Measurements from ENCODE around the gene NFATC1.

NFATC1 gene

DNA sequence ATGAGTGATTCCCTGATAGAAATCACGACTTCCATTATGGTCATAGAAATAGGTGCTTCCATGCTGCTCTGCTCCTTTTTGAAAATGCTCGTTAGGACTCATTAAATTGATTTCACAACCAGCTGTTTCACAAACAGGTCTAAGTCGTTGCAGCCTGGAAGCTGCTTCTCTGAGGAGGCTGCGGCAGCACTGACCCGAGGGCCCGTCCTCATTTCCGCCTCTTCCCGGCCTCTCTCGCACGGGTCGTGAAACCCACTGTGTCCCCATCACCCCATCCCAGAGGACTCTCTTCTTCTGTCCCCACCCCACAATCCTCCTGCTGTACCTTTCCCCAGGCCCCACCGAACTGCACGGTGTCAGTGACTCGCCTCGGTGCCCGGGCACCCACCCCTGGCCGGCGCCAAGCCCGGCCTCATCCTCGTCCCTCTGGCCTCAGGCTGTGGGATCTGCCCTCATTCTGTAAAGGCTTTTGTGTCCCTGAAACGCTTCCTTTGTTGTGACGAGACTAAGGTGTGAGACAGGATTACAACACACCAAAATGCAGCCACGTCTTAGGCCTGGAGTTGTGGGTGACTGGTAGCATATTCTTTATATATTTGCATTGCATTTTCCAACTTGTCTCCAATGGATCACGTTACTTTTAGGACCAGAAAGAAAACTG lies 171.2 kb downstream of the NFATC1 start:
- ATAC-seq, result no peak
- TF ChIP-seq CSDC2 (CRISPR knock-in tag; IDR thresholded peaks at IDR 0.05), result no peak
- TF ChIP-seq GLIS3 (CRISPR knock-in tag; IDR thresholded peaks at IDR 0.05), result no peak
- TF ChIP-seq, protein P1, sequence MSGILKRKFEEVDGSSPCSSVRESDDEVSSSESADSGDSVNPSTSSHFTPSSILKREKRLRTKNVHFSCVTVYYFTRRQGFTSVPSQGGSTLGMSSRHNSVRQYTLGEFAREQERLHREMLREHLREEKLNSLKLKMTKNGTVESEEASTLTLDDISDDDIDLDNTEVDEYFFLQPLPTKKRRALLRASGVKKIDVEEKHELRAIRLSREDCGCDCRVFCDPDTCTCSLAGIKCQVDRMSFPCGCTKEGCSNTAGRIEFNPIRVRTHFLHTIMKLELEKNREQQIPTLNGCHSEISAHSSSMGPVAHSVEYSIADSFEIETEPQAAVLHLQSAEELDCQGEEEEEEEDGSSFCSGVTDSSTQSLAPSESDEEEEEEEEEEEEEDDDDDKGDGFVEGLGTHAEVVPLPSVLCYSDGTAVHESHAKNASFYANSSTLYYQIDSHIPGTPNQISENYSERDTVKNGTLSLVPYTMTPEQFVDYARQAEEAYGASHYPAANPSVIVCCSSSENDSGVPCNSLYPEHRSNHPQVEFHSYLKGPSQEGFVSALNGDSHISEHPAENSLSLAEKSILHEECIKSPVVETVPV (CRISPR knock-in tag; IDR thresholded peaks at IDR 0.05), result no peak
- no peak for TF ChIP-seq ZNF565 (CRISPR knock-in tag; conservative IDR thresholded peaks at IDR 0.05; ENCODE audit: low read depth)
- TF ChIP-seq, protein P2, sequence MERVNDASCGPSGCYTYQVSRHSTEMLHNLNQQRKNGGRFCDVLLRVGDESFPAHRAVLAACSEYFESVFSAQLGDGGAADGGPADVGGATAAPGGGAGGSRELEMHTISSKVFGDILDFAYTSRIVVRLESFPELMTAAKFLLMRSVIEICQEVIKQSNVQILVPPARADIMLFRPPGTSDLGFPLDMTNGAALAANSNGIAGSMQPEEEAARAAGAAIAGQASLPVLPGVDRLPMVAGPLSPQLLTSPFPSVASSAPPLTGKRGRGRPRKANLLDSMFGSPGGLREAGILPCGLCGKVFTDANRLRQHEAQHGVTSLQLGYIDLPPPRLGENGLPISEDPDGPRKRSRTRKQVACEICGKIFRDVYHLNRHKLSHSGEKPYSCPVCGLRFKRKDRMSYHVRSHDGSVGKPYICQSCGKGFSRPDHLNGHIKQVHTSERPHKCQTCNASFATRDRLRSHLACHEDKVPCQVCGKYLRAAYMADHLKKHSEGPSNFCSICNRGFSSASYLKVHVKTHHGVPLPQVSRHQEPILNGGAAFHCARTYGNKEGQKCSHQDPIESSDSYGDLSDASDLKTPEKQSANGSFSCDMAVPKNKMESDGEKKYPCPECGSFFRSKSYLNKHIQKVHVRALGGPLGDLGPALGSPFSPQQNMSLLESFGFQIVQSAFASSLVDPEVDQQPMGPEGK (CRISPR knock-in tag; IDR thresholded peaks at IDR 0.05; ENCODE audit: borderline replicate concordance), result no peak
- no peak for TF ChIP-seq RARB (CRISPR knock-in tag; IDR thresholded peaks at IDR 0.05)
- TF ChIP-seq ZNF70 (CRISPR knock-in tag; IDR thresholded peaks at IDR 0.05), result no peak
- TF ChIP-seq, protein P3, sequence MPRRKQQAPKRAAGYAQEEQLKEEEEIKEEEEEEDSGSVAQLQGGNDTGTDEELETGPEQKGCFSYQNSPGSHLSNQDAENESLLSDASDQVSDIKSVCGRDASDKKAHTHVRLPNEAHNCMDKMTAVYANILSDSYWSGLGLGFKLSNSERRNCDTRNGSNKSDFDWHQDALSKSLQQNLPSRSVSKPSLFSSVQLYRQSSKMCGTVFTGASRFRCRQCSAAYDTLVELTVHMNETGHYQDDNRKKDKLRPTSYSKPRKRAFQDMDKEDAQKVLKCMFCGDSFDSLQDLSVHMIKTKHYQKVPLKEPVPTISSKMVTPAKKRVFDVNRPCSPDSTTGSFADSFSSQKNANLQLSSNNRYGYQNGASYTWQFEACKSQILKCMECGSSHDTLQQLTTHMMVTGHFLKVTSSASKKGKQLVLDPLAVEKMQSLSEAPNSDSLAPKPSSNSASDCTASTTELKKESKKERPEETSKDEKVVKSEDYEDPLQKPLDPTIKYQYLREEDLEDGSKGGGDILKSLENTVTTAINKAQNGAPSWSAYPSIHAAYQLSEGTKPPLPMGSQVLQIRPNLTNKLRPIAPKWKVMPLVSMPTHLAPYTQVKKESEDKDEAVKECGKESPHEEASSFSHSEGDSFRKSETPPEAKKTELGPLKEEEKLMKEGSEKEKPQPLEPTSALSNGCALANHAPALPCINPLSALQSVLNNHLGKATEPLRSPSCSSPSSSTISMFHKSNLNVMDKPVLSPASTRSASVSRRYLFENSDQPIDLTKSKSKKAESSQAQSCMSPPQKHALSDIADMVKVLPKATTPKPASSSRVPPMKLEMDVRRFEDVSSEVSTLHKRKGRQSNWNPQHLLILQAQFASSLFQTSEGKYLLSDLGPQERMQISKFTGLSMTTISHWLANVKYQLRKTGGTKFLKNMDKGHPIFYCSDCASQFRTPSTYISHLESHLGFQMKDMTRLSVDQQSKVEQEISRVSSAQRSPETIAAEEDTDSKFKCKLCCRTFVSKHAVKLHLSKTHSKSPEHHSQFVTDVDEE (CRISPR knock-in tag; IDR thresholded peaks at IDR 0.05), result no peak
- TF ChIP-seq, protein P4, sequence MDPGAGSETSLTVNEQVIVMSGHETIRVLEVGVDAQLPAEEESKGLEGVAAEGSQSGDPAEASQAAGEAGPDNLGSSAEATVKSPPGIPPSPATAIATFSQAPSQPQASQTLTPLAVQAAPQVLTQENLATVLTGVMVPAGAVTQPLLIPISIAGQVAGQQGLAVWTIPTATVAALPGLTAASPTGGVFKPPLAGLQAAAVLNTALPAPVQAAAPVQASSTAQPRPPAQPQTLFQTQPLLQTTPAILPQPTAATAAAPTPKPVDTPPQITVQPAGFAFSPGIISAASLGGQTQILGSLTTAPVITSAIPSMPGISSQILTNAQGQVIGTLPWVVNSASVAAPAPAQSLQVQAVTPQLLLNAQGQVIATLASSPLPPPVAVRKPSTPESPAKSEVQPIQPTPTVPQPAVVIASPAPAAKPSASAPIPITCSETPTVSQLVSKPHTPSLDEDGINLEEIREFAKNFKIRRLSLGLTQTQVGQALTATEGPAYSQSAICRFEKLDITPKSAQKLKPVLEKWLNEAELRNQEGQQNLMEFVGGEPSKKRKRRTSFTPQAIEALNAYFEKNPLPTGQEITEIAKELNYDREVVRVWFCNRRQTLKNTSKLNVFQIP (CRISPR knock-in tag; IDR thresholded peaks at IDR 0.05; ENCODE audit: borderline replicate concordance, low read depth), result no peak
- no peak for TF ChIP-seq ZFP30 (CRISPR knock-in tag; IDR thresholded peaks at IDR 0.05)
- TF ChIP-seq ESRRG (CRISPR knock-in tag; IDR thresholded peaks at IDR 0.05), result no peak
- TF ChIP-seq BACH2 (CRISPR knock-in tag; IDR thresholded peaks at IDR 0.05; ENCODE audit: borderline replicate concordance), result no peak
- no peak for TF ChIP-seq TOX (CRISPR knock-in tag; IDR thresholded peaks at IDR 0.05; ENCODE audit: borderline replicate concordance)
- TF ChIP-seq ZC3H10 (CRISPR knock-in tag; IDR thresholded peaks at IDR 0.05), result no peak

DNA sequence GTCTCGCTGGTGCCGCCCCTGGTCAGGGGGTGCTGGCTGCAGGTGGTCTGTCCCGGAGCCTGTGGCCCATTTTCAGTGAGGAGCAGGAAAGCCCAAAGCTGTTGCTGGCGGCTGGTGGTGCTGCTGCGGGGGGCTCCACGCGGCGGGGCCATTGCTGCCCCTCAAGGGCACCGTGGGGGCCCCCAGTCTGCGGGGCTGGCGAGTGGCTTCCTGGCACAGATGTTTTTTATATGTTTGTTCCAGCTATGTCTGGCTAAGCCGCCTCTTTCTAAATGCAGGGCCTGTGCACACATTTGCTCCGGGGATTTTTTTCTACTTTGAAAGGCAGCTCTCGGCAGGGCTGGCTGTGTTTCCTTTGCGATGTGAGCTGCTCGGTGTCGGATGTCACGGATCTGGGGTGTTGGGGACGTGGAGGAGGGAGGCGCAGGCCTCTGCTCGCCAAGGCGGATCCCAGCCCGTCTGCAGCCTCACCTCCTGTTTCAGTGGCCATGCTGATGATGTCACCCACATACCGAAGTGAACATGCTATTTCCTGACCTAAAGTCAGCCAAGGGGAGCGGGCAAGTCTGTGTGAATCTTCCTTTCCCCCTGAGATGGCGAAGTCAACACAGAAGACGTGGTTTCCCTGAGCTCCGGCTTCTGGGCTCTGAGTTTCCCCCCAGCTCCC lies 171.9 kb downstream of the NFATC1 start:
- TF ChIP-seq, protein P4 (CRISPR knock-in tag; IDR thresholded peaks at IDR 0.05; ENCODE audit: borderline replicate concordance, low read depth), result no peak
- TF ChIP-seq TOX (CRISPR knock-in tag; IDR thresholded peaks at IDR 0.05; ENCODE audit: borderline replicate concordance) (no peak), ESRRG (CRISPR knock-in tag; IDR thresholded peaks at IDR 0.05) (no peak), CSDC2 (CRISPR knock-in tag; IDR thresholded peaks at IDR 0.05) (no peak), RARB (CRISPR knock-in tag; IDR thresholded peaks at IDR 0.05) (no peak), BACH2 (CRISPR knock-in tag; IDR thresholded peaks at IDR 0.05; ENCODE audit: borderline replicate concordance) (no peak), SNAI2 (CRISPR knock-in tag; IDR thresholded peaks at IDR 0.05) (no peak), ARNTL (CRISPR knock-in tag; IDR thresholded peaks at IDR 0.05; ENCODE audit: borderline replicate concordance, low read depth) (no peak), GLIS3 (CRISPR knock-in tag; IDR thresholded peaks at IDR 0.05) (no peak), ZFP3 (CRISPR knock-in tag; IDR thresholded peaks at IDR 0.05) (no peak), ZNF565 (CRISPR knock-in tag; conservative IDR thresholded peaks at IDR 0.05; ENCODE audit: low read depth) (no peak), ZC3H10 (CRISPR knock-in tag; IDR thresholded peaks at IDR 0.05) (no peak)
- peak; percentile 86 for ATAC-seq
